HG02973 (cell line): ENCODE measurements around the gene ITGA4.
A peak's percentile ranks its signal among the peaks of the same experiment; 100 is the strongest.
"Not testable (repeated sequence)": the region's sequence is repeated elsewhere in the genome, so short reads cannot be mapped to it uniquely, and the experiment has no call there.

Experiments used
- ATAC-seq: cut with Tn5 transposase; IDR thresholded peaks from one replicate; pipeline ENCODE4 v1.9.1; 2021; ENCODE audit warnings: moderate library complexity; ENCODE audit not compliant: unreplicated experiment

ITGA4 gene

DNA sequence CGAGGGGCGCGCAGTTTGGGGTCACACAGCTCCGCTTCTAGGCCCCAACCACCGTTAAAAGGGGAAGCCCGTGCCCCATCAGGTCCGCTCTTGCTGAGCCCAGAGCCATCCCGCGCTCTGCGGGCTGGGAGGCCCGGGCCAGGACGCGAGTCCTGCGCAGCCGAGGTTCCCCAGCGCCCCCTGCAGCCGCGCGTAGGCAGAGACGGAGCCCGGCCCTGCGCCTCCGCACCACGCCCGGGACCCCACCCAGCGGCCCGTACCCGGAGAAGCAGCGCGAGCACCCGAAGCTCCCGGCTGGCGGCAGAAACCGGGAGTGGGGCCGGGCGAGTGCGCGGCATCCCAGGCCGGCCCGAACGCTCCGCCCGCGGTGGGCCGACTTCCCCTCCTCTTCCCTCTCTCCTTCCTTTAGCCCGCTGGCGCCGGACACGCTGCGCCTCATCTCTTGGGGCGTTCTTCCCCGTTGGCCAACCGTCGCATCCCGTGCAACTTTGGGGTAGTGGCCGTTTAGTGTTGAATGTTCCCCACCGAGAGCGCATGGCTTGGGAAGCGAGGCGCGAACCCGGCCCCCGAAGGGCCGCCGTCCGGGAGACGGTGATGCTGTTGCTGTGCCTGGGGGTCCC, at the start of gene ITGA4:
Gene ITGA4, plus strand, starts transcription at position 266 of the 620 bp plus-strand sequence. Its CDS starts 269 bp downstream, at position 535.
- peak; percentile 71 for ATAC-seq

DNA sequence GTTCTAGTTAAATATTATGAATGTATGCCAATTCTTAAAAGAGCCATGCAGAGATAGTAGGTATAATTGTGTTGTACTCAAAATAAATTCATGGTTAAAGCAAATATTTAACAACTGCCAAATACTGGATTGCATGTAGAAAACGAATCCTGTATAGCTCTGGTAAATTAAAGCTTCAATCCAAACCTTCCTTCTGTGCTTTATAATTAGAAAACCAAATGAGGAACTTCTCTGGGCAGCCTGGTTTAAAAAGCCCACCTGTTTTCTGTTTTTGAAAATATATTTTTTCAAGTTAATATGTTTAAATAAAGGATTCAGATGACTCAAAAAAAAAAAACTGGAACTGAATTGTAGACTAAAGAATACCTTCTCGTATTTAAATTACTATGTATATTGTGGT, 48.3 kb upstream of the ITGA4 start:
- no peak for ATAC-seq

- peak; percentile 97 for ATAC-seq
Observed at GRCh38 chr2:181411105-181411849, 45.9 kb upstream of the ITGA4 start.

DNA sequence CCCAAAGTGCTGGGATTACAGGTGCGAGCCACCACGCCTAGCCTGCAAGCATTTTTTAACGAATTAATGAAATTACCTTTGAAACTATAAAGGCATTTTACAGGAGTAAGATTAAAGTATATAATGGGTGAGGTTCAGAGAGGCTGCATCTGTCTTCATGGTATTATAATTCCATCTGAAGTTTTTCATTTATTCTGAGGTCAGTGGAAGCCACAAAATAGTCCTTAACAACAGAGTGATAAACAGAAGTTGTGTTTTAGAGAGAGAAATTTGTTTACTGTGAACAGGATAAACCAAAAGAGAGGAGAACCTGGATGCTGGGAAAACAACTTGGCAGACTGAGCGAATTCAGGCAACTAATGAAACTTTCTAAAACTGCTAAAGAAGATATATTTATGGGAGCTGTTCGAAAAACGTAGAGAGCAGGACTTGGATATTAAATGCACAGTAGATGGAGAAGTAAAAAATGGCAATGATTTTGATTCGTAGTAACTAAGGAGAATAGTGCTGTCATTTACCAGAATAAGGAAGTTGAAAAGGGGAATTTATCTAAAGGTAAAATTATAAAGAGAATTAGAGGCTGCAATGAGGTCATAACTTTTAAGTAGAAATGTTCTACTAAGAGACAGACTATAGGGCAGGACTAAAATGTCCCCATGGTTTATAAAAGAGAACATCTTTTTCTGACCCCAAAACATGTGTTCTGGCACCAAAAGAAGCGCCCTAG, 37.9 kb upstream of the ITGA4 start:
- no peak for ATAC-seq

GRCh38 chr2:181420259-181421130, 36.7 kb upstream of the ITGA4 start:
- ATAC-seq = no peak

DNA sequence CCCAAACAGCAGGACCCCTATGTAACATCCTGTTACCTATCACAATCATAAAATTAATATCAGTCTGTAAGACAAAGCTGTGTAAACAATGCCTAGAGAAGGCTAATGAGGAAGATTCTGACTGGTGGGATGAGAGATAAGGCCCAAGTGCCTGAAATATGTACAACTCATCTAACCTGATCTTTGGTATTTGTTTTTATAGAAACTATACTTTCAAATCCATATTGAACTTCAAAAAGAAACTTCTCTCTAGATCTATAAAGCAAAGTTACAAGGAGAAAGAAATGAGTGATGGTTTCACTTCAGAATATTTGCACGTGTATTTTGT, 36.1 kb upstream of the ITGA4 start:
- no peak for ATAC-seq

DNA sequence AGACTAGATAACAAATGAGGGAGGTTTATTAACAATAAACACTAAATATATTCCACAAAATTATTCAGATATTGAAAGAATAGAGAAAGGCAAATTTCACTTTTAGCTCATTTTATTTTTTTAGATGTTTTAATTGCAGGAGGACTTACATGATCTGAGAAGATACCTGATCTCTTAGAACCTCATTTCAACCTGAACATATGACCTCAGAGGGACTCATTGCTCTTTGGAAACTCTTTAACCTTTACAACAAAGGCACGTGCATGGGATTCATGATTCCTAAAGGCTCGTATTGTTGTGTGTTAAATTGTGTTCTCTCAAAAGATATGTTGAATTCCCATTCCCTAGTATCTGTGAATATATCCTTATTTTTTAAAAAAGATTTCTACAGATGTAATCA, 35.7 kb upstream of the ITGA4 start:
- no peak for ATAC-seq

DNA sequence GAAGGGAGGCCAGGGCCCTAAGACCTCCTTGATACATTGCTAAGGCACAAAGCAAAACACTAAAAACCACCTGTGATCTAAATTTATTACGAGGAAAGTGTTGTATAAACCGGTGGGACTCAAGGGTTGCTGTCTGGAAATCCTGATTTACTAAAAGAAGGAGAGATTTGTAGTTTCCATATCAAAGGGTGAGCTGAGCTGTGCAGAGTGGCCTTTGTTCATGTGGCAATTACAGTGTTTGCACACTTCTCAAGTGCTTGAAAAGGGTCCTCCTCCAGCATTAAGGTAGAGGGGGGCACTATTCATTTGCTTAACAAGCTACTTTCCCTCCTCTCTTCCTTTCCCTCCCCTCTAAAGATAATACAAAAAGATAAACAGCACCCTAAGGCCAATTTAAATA, 30.5 kb upstream of the ITGA4 start:
- ATAC-seq = no peak

- no peak for ATAC-seq
Observed at GRCh38 chr2:181430406-181431118, 26.6 kb upstream of the ITGA4 start.

GRCh38 chr2:181431674-181432073, 25.5 kb upstream of the ITGA4 start:
- no peak for ATAC-seq

- ATAC-seq = no peak
Observed at GRCh38 chr2:181438261-181438660, 18.9 kb upstream of the ITGA4 start.

GRCh38 chr2:181440344-181440743, 16.8 kb upstream of the ITGA4 start:
- ATAC-seq = no peak

DNA sequence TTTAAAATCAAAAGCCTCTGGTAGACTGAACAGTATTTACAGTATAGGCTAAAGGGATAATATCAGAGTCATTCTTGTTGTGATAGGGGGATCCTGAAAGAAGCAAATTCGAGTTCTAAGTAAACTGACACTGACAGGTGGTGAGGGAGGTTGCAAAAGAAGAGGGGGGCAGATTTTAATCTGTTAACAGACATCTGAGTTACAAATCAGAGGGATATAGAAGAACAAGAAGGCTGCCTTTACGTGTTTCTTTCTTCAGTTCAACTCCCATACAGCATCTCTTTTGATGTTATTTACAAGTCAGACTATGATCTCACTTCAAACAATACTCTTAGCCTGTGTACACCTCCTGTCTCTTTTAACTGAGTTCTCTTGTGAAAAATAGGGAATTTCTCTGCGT, 16.3 kb upstream of the ITGA4 start:
- ATAC-seq = no peak

DNA sequence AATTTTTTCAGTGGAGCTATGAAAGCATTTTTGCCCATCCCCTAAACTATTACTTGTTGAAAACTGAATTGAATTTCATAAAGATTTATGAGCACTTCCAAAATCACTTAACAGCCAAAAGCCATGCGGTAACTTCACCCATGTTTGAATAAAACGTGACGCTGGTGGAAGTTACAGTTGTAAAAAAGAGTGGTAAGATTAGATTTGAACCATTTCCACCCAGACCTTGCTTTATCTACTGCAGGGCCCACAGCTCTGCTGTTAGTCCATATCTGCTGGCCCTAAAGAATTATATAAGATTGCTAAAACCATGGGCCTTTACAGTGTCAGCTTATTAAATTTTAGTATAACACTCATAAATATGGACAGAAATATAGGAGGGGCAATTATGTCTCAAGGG, 15.5 kb upstream of the ITGA4 start:
- ATAC-seq = no peak

GRCh38 chr2:181444654-181445053, 12.5 kb upstream of the ITGA4 start:
- ATAC-seq = no peak

DNA sequence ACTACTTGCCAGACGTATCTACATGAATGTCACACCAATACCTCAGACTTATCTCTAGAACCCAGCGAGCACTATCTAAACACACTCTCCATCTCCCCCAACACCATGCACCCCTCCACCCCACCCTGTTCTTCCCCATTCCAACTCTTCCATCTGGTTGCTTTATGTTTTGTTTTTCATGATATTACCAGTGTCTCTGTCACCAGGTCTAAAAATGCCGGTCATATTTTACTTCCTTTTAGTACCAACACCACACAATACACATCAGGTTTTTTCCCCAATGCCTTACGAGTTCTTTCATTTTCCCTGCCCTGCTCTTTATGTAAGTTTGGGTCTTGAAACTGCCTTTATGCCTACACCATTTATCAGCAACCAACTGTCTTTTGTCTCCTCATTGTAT, 10.2 kb upstream of the ITGA4 start:
- no peak for ATAC-seq

DNA sequence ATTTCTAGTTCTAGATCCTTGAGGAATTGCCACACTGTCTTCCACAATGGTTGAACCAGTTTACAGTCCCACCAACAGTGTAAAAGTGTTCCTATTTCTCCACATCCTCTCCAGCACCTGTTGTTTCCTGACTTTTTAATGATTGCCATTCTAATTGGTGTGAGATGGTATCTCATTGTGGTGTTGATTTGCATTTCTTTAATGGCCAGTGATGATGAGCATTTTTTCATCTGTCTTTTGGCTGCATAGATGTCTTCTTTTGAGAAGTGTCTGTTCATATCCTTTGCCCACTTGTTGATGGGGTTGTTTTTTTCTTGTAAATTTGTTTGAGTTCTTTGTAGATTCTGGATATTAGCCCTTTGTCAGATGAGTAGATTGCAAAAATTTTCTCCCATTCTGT, 7.9 kb upstream of the ITGA4 start:
- ATAC-seq = not testable (repeated sequence)

- no peak for ATAC-seq
Observed at GRCh38 chr2:181454686-181455450, 2.3 kb upstream of the ITGA4 start.

DNA sequence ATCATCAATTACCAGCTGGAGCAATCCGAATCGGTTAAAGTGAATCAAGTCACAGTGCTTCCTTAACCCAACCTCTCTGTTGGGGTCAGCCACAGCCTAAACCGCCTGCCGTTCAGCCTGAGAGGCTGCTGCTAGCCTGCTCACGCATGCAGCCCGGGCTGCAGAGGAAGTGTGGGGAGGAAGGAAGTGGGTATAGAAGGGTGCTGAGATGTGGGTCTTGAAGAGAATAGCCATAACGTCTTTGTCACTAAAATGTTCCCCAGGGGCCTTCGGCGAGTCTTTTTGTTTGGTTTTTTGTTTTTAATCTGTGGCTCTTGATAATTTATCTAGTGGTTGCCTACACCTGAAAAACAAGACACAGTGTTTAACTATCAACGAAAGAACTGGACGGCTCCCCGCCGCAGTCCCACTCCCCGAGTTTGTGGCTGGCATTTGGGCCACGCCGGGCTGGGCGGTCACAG, 496 bp upstream of the ITGA4 start:
- ATAC-seq = peak; percentile 75
